H1 (cell line): Measurements from ENCODE around the gene LDLRAD3. TPM values are rescaled to one million over a fixed set of nuclear protein-coding genes. Genes with fewer than 3 reads are reported as not detected.

Source experiments
- PHF8 ChIP-seq: fragments of 200-600 bp; sonication (generic); conservative IDR thresholded peaks from 2 replicates; pipeline ENCODE4 v1.7.1; 2012; ENCODE audit warnings: low read depth, mild to moderate bottlenecking, inconsistent platforms, low read length, moderate library complexity
- SIX5 ChIP-seq: IDR thresholded peaks from 2 replicates; pipeline ENCODE4 v1.6.1; 2011; ENCODE audit warnings: mild to moderate bottlenecking, low read depth, low read length
- polyA plus RNA-seq, 7 experiments: library from polyadenylated mRNA; depleted of rRNA in 3 of 7; stranded (reverse) in 5 of 7; unstranded in 2 of 7; fragments of >200 nt in 5 of 7; fragments of 200-250 nt in 2 of 7; gene quantifications; 1 replicate in 5 of 7; 2 replicates in 1 of 7; 4 replicates in 1 of 7; pipeline versions ENCODE4 v1.2.1 to v1.2.3, GENCODE V29; 2011 to 2013; ENCODE audit warnings: missing spikeins in 2 of 7, mixed read lengths in 2 of 7
- total RNA-seq: library from RNA; stranded (reverse); fragmentation: NEBNext Ultra II Directional; extraction: Animal tissue kit (Norgen Biotek cat#: 25700); gene quantifications from 2 replicates; pipeline ENCODE4 v1.2.1, GENCODE V29; 2021
- TF ChIP-seq, protein P1 (sequence below): fragments of 300-600 bp; sonication (generic); IDR thresholded peaks from 2 replicates; pipeline ENCODE4 v1.7.1; 2012; ENCODE audit warnings: low read length, moderate library complexity, mild to moderate bottlenecking, inconsistent platforms; ENCODE audit not compliant: insufficient replicate concordance

Gene LDLRAD3
- total and polyA plus RNA-seq, 2 of the 8 experiments (the other 6 are each of a cell fraction or from before 2014, with no cell fraction given) = 18.6 to 22.8 TPM

DNA sequence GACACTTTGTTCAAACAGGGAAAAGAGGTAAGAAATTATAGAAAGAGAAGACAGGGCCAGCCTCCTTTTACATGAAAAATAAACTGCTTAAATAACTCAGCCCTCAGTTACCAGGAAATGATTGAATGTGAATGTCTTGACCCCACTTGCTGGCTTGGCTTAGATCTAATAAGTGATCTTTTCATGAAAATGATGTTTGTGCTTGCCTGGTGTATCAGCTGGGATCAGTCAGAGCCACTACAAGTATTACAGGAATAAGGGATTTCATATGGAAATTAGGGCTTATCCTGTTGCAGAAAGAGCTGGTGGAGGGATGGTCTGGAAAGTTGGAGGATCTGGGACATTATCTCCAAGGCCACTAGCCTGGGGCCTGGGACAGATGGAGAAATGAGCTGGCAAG, 293.5 kb downstream of the LDLRAD3 start (continued):
- TF ChIP-seq, protein P1, sequence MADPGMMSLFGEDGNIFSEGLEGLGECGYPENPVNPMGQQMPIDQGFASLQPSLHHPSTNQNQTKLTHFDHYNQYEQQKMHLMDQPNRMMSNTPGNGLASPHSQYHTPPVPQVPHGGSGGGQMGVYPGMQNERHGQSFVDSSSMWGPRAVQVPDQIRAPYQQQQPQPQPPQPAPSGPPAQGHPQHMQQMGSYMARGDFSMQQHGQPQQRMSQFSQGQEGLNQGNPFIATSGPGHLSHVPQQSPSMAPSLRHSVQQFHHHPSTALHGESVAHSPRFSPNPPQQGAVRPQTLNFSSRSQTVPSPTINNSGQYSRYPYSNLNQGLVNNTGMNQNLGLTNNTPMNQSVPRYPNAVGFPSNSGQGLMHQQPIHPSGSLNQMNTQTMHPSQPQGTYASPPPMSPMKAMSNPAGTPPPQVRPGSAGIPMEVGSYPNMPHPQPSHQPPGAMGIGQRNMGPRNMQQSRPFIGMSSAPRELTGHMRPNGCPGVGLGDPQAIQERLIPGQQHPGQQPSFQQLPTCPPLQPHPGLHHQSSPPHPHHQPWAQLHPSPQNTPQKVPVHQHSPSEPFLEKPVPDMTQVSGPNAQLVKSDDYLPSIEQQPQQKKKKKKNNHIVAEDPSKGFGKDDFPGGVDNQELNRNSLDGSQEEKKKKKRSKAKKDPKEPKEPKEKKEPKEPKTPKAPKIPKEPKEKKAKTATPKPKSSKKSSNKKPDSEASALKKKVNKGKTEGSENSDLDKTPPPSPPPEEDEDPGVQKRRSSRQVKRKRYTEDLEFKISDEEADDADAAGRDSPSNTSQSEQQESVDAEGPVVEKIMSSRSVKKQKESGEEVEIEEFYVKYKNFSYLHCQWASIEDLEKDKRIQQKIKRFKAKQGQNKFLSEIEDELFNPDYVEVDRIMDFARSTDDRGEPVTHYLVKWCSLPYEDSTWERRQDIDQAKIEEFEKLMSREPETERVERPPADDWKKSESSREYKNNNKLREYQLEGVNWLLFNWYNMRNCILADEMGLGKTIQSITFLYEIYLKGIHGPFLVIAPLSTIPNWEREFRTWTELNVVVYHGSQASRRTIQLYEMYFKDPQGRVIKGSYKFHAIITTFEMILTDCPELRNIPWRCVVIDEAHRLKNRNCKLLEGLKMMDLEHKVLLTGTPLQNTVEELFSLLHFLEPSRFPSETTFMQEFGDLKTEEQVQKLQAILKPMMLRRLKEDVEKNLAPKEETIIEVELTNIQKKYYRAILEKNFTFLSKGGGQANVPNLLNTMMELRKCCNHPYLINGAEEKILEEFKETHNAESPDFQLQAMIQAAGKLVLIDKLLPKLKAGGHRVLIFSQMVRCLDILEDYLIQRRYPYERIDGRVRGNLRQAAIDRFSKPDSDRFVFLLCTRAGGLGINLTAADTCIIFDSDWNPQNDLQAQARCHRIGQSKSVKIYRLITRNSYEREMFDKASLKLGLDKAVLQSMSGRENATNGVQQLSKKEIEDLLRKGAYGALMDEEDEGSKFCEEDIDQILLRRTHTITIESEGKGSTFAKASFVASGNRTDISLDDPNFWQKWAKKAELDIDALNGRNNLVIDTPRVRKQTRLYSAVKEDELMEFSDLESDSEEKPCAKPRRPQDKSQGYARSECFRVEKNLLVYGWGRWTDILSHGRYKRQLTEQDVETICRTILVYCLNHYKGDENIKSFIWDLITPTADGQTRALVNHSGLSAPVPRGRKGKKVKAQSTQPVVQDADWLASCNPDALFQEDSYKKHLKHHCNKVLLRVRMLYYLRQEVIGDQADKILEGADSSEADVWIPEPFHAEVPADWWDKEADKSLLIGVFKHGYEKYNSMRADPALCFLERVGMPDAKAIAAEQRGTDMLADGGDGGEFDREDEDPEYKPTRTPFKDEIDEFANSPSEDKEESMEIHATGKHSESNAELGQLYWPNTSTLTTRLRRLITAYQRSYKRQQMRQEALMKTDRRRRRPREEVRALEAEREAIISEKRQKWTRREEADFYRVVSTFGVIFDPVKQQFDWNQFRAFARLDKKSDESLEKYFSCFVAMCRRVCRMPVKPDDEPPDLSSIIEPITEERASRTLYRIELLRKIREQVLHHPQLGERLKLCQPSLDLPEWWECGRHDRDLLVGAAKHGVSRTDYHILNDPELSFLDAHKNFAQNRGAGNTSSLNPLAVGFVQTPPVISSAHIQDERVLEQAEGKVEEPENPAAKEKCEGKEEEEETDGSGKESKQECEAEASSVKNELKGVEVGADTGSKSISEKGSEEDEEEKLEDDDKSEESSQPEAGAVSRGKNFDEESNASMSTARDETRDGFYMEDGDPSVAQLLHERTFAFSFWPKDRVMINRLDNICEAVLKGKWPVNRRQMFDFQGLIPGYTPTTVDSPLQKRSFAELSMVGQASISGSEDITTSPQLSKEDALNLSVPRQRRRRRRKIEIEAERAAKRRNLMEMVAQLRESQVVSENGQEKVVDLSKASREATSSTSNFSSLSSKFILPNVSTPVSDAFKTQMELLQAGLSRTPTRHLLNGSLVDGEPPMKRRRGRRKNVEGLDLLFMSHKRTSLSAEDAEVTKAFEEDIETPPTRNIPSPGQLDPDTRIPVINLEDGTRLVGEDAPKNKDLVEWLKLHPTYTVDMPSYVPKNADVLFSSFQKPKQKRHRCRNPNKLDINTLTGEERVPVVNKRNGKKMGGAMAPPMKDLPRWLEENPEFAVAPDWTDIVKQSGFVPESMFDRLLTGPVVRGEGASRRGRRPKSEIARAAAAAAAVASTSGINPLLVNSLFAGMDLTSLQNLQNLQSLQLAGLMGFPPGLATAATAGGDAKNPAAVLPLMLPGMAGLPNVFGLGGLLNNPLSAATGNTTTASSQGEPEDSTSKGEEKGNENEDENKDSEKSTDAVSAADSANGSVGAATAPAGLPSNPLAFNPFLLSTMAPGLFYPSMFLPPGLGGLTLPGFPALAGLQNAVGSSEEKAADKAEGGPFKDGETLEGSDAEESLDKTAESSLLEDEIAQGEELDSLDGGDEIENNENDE = no peak
- TF ChIP-seq SIX5 (no peak), PHF8 (no peak)
- TF ChIP-seq, all 59 proteins: peak for 0
